GM19455 (cell line): Measurements from ENCODE around the gene CSNK1A1.
"Not testable (repeated sequence)": the region's sequence is repeated elsewhere in the genome, so short reads cannot be mapped to it uniquely, and the experiment has no call there.

Experiments
- ATAC-seq: cut with Tn5 transposase; IDR thresholded peaks from one replicate; pipeline ENCODE4 v1.9.1; 2021; ENCODE audit not compliant: unreplicated experiment

Gene CSNK1A1

GRCh38 chr5:149551227-149552037, at the start of gene CSNK1A1:
Gene CSNK1A1, minus strand, starts transcription at chr5:149551439. Its CDS starts 475 bp downstream, at chr5:149550964.
- peak; percentile 91 for ATAC-seq

DNA sequence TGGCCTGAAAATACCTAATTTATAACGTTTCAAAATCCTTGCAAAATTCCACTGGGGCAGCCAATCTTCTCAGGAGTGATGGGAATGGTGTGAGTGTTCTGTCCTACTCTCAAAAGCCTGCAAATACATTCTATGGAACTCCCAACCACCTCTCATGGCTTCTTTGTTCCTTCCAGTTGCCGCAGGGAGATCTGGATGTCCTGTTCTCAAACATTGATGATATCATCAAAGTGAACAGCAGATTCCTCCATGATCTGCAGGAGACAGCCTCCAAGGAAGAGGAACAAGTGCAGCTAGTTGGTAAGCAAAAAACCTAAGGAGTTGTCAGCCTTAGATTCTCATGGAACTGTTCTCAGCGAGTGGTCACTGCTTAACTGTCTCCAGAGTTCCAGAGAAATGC, 49.7 kb upstream of the CSNK1A1 start:
- no peak for ATAC-seq

DNA sequence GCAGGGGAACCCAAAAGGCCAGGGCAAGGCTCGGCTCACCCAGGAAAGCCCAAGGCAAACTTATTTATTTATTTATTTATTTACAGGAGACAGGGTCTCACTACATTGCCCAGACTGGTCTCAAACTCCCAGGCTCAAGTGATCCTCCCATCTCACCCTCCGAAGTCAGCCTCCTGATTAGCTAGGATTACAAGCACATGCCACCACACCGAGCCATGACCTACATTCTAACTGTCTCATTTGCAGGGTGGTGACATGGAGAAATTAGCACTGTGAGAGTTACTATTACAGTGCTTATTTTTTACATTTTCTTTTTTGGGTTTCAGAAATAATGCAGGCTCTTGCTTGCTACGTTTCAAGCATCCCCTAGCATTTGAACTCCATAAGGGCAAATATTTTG, 48.1 kb upstream of the CSNK1A1 start:
- no peak for ATAC-seq

- no peak for ATAC-seq
Observed at GRCh38 chr5:149598966-149599365, 47.7 kb upstream of the CSNK1A1 start.

GRCh38 chr5:149598234-149598633, 47.0 kb upstream of the CSNK1A1 start:
- not testable (repeated sequence) for ATAC-seq

- no peak for ATAC-seq
Observed at GRCh38 chr5:149597618-149598017, 46.4 kb upstream of the CSNK1A1 start.

DNA sequence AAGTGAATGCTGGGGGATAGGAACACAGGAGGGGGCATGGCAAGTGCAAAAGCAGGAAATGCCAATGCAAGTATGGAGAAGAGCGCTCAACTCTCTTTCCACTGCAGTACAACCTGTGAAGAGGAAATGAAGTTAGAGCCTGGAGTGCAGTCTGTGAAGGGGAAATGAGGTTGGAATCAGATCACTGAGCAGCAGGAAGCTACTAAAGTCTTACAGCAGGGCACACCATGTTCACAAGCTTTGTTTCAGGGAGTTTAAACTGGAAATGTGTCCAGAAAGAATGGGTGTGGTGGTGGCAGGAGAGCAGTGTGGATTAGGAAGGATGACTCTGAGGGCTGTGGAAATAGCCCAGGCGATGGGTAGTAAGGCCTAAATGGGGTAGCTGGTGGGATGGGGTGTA, 45.5 kb upstream of the CSNK1A1 start:
- no peak for ATAC-seq

GRCh38 chr5:149595105-149595504, 43.9 kb upstream of the CSNK1A1 start:
- not testable (repeated sequence) for ATAC-seq

DNA sequence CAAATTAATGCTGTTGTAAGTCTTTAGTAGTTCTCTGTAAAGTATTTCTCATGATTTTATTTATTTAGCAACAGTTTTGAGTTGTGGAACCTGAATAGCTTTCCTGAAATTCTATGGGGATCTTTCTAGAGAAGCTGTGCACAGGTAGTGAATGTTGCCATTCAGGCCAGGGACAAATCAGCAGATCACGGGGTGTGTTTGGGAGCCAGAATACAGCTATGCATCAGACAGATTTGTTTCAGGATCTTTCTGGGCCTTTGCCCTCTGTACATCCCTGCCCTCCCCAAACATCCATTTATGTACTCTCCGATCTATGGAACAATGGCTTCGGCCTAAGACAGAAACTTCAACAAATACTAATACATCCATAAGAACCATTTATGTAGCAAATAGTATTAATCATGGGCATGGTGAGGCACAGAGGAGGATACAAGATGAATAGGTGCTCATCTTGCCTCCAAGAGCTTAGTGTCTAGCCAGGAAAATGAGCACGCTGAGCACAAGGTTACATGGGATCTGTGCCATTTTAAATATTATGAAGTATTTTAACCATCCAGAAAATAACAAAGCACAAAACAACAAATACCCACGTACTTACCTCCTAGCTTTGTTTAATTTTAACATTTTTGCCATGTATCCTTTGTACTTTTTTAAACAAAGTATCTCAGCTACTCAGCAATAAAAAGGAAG, 43.1 kb upstream of the CSNK1A1 start:
- no peak for ATAC-seq

GRCh38 chr5:149593370-149593769, 42.1 kb upstream of the CSNK1A1 start:
- ATAC-seq, result no peak

DNA sequence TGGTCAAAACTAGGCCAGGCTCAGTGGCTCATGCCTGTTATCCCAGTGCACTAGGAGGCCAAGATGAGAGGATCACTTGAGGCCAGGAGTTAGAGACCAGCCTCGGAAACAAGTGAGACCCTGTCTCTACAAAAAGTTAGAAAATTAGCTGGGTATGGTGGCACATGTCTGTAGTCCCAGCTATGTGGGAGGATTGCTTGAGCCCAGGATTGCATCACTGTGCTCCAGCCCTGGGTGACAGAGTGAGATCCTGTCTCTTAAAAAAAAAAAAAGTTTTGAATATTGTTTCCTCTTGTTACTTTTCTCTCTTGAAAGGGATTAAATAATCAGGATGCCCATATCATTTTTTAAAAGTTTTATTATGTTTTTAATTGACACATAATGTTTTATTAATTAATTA, 37.7 kb upstream of the CSNK1A1 start:
- no peak for ATAC-seq

- ATAC-seq, result no peak
Observed at GRCh38 chr5:149586708-149587318, 35.6 kb upstream of the CSNK1A1 start.

DNA sequence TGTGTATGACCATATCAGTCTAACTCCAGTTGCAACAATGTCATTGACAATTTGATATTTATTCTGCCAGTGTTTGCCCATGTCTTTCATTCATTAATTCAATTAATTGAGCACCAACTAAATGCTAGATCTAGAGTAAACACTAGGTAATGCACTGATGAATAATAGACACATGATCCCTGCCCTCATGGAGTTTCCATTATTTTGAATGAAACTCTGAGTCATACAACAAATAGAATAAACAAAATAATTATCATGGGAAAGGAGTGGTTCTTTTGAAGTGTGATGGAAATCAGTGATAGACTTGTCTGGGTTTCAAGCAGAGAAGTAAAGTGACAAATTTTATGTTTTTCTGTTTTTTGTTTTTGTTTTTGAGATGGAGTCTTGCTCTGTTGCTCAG, 34.7 kb upstream of the CSNK1A1 start:
- ATAC-seq, result no peak

- ATAC-seq, result no peak
Observed at GRCh38 chr5:149584121-149584520, 32.9 kb upstream of the CSNK1A1 start.

GRCh38 chr5:149583394-149583793, 32.2 kb upstream of the CSNK1A1 start:
- ATAC-seq, result no peak

- ATAC-seq, result no peak
Observed at GRCh38 chr5:149581931-149582768, 30.9 kb upstream of the CSNK1A1 start.

DNA sequence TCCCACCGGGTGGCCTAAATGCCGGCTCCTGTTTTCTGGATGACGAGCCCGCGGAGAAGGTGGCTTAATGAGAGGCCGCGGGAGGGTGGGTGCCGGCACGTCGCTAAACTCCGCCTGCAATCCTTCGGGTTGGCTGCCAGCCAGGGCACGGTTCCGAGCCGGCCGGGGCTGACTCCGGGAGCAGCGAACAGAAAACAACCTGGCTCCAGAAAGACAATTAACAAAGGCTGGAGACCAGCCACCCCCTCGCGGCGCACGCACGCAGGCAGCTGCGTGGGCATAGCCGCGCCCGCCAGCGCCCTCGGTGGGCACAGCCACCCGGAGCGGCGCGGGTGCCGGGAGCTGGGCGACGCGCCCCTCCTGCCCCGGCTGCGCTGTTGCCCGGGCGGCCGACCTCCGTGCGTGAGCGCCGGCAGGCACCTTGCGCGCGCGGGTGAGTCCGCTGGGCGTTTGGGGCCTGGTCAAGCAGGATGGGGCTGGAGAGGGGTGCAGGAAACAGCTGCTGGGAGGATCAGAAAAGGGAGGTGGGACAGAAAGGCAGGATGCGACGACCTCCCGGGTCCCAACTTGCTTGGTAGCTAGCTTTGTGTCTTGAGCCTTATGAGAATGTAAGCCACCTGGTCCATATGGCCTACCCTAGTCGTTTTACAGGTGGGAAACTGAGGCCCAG, 30.1 kb upstream of the CSNK1A1 start, which contains the start of gene ARHGEF37:
Gene ARHGEF37 (plus strand): TSS at position 307 of the 670 bp plus-strand sequence. CDS start 16,272 bp downstream, outside the sequence.
- no peak for ATAC-seq

DNA sequence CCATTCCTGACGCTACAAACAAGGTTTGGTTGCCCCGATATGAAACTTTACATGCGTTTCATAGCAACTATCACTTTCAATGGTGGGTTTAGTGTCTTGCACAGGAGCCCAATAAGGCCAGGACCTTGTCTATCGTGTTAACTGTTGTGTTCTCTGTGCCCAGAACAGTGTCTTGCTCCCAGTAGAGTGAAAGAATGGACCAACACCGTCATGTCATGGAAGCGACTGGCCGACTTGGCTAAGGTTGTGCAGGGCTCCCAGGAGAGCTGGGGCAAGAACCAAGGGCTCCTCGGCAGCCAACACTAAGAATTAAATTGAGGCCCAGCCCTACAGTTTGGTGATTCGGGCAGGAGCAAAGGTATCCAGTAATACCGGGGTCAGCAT, 29.6 kb upstream of the CSNK1A1 start:
- ATAC-seq, result no peak

DNA sequence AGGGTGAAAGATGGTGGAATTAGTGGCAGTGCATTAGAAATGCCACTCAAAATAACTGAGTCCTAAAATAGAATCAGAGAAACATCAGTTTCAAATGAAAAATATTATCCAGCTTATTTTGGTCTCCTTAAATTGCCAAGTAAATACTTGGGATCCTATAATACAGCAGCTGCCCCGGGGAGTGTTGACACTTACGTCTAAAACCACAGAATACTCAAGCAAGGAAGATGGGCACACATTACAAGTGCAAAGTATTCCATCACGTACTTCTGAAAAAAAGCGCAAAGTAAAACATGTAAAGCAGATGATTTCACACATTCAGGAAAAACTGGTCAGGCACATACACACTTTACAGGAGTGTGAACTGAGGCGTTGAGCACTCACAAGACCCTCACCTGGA, 27.7 kb upstream of the CSNK1A1 start:
- ATAC-seq, result no peak

- ATAC-seq, result no peak
Observed at GRCh38 chr5:149576021-149576420, 24.8 kb upstream of the CSNK1A1 start.
